ENCODE data around the gene RCBTB2.

Gene RCBTB2

GRCh38 chr13:48549658-48550057 lies 16.8 kb upstream of the RCBTB2 start:
- no peak for TF ChIP-seq CTCF (conservative IDR thresholded peaks at IDR 0.05; ENCODE audit: low read depth, low read length)
- no peak overlapping the region for H3K4me3 ChIP-seq (ENCODE audit: low read length)
- no peak for DNase-seq (ENCODE audit: low read depth)

- no peak for TF ChIP-seq CTCF (conservative IDR thresholded peaks at IDR 0.05; ENCODE audit: low read depth, low read length)
Measured at GRCh38 chr13:48547663-48548092, 14.8 kb upstream of the RCBTB2 start.

GRCh38 chr13:48545608-48546007 lies 12.7 kb upstream of the RCBTB2 start:
- TF ChIP-seq CTCF (conservative IDR thresholded peaks at IDR 0.05; ENCODE audit: low read depth, low read length) = no peak
- H3K4me3 ChIP-seq (ENCODE audit: low read length) = no peak overlapping the region
- no peak for DNase-seq (ENCODE audit: low read depth)

More at GRCh38 chr13:48547663-48548092, 14.8 kb upstream of the RCBTB2 start:
- H3K4me3 ChIP-seq (ENCODE audit: low read length) = no peak overlapping the region
- DNase-seq (ENCODE audit: low read depth) = no peak

GRCh38 chr13:48542581-48543341 lies 9.9 kb upstream of the RCBTB2 start:
- TF ChIP-seq CTCF (conservative IDR thresholded peaks at IDR 0.05; ENCODE audit: low read depth, low read length) = no peak
- DNase-seq (ENCODE audit: low read depth) = no peak
- H3K4me3 ChIP-seq (ENCODE audit: low read length) = no peak overlapping the region

- no peak overlapping the region for H3K4me3 ChIP-seq (ENCODE audit: low read length)
- DNase-seq (ENCODE audit: low read depth) = no peak
- TF ChIP-seq CTCF (conservative IDR thresholded peaks at IDR 0.05; ENCODE audit: low read depth, low read length) = no peak
Measured at GRCh38 chr13:48542138-48542537, 9.3 kb upstream of the RCBTB2 start.

GRCh38 chr13:48539550-48539949 lies 6.7 kb upstream of the RCBTB2 start:
- DNase-seq (ENCODE audit: low read depth) = no peak
- no peak overlapping the region for H3K4me3 ChIP-seq (ENCODE audit: low read length)
- TF ChIP-seq CTCF (conservative IDR thresholded peaks at IDR 0.05; ENCODE audit: low read depth, low read length) = no peak

GRCh38 chr13:48536621-48537250 lies 3.9 kb upstream of the RCBTB2 start:
- DNase-seq (ENCODE audit: low read depth) = no peak
- no peak for TF ChIP-seq CTCF (conservative IDR thresholded peaks at IDR 0.05; ENCODE audit: low read depth, low read length)
- H3K4me3 ChIP-seq (ENCODE audit: low read length) = no peak overlapping the region
